Measurements from ENCODE around the gene GSTM4. TPM values are rescaled to one million over a fixed set of nuclear protein-coding genes. Genes with fewer than 3 reads are reported as not detected.

The GSTM4 gene
- total RNA-seq, 1 experiment from 2014 or later: 11.9 TPM

DNA sequence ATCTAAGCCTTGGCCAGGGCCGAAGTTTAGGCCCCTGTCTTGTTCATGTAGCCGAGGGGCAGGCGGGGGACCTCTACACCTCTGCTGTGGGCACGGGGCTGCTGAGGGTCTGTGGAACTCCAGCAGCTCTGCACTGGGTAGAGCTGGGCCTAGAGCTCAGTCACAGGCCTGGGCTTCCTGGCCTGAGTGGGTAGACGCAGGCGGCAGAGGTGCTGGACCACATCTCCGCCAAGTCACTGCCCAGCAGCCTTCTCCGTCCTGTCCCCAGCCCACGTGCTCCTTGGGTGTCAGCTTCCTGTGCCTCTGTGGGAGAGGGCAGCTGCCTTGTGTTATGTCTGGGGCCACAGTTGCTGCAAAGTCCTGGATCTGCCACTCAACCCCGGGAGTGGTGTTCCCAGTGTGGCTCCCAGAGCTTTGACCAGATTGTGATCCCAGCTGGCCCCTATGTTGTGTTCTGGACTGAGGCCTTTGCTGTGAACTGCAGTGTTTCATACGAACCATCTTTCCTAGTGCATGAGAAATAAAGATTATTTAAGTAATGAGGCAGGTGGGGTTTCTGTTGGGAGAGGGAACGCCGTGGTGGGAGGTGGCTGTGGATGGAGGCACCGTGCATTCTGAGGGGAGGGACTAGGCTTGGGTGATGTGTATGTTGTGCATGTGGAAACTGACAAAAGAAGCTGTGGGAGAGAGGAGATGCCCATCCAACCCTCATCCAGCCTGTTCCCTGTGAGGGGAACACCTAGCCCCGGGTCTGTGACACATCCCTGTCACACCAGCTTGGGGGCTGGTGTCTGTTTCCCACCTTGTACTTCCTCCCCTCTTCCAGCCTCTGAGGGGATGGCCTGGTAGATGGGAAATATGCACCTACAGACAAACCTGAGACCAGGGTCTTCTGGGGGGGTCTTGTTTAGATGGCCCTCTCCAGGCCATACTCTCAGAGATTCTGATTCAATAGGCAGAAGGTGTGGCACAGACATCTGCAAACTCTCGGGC, 24.1 kb upstream of the GSTM4 start:
- no peak overlapping the region for H3K4me3 ChIP-seq (ENCODE audit: low read depth, low read length)
- Mint-ChIP-seq H3K4me3 (ENCODE audit: unreplicated experiment) (no peak overlapping the region), H3K9me3 (ENCODE audit: unreplicated experiment) (no peaks in the 10 kb centered on the region), H3K36me3 (ENCODE audit: insufficient read depth, unreplicated experiment) (peaks cover 4% of the 10 kb centered on the region), H3K4me1 (ENCODE audit: low read depth, unreplicated experiment) (peaks cover 8% of the 10 kb centered on the region), H3K27me3 (ENCODE audit: insufficient read depth, unreplicated experiment) (no peaks in the 10 kb centered on the region), H3K27ac (ENCODE audit: unreplicated experiment) (no peak overlapping the region)
- POLR2A ChIA-PET: no interaction called here
- peaks cover 8% of the 10 kb centered on the region for H3K4me1 ChIP-seq
- H3K36me3 ChIP-seq (ENCODE audit: control insufficient read depth, insufficient read depth, low read length): no peaks in the 10 kb centered on the region
- intact Hi-C loops (cut with micrococcal nuclease; ENCODE audit: unreplicated experiment): no loop called here
- CTCF ChIA-PET: interaction anchor here (3.3 kb wide), 1 partner anchor 86 kb away, joined by 36 read pairs; no protein-coding TSS in a partner anchor
- no TSS peak for BruUV-seq (replicated peaks)
- H3K9me3 ChIP-seq: no peaks in the 10 kb centered on the region
- H3K27me3 ChIP-seq (replicated peaks; ENCODE audit: control insufficient read depth, insufficient read depth, low read length): no peaks in the 10 kb centered on the region
- DNase-seq: no peak
- TF ChIP-seq, protein P1, sequence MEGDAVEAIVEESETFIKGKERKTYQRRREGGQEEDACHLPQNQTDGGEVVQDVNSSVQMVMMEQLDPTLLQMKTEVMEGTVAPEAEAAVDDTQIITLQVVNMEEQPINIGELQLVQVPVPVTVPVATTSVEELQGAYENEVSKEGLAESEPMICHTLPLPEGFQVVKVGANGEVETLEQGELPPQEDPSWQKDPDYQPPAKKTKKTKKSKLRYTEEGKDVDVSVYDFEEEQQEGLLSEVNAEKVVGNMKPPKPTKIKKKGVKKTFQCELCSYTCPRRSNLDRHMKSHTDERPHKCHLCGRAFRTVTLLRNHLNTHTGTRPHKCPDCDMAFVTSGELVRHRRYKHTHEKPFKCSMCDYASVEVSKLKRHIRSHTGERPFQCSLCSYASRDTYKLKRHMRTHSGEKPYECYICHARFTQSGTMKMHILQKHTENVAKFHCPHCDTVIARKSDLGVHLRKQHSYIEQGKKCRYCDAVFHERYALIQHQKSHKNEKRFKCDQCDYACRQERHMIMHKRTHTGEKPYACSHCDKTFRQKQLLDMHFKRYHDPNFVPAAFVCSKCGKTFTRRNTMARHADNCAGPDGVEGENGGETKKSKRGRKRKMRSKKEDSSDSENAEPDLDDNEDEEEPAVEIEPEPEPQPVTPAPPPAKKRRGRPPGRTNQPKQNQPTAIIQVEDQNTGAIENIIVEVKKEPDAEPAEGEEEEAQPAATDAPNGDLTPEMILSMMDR (IDR thresholded peaks at IDR 0.05; ENCODE audit: insufficient read depth in 1 of 2, low read depth in 1 of 2, low read length in 1 of 2, severe bottlenecking in 1 of 2, unreplicated experiment in 1 of 2): no peak

DNA sequence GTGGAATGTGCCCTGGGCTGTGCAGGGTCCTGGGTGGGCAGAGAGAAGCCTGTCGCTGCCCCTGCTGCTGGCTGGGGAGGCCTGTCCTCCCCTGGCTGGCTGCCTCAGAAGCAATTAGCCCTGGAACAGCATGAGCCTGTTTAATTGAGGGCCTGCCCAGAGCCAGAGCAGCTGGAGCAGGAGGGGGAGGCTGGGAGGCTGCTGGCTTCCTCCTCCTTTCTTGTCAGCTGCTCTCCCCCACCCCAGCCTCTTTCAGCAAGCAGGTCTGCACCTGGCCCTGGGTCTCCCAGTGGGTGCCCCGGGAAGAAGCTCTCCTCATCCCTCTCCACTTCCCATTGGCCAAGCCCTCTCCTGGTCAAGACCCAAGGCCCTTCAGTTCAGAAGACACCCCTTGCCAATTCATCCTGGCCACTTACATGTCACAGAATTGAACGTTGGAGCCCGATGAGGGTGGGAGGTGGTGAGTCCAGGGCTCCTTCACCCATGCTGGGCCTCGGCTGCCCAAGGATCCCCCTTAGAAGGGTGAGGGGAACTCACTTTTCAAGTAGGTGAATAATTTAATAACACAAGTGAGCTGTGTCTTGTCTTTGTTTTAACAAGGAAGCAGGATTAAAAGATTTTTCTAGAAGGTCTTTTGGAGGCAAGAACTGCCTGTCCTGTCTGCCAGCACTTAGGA, 23.1 kb upstream of the GSTM4 start:
- Mint-ChIP-seq H3K4me3 (ENCODE audit: unreplicated experiment) (no peak overlapping the region), H3K9me3 (ENCODE audit: unreplicated experiment) (no peaks in the 10 kb centered on the region), H3K4me1 (ENCODE audit: low read depth, unreplicated experiment) (peaks cover 9% of the 10 kb centered on the region), H3K27ac (ENCODE audit: unreplicated experiment) (no peak overlapping the region), H3K27me3 (ENCODE audit: insufficient read depth, unreplicated experiment) (no peaks in the 10 kb centered on the region), H3K36me3 (ENCODE audit: insufficient read depth, unreplicated experiment) (peaks cover 4% of the 10 kb centered on the region)
- peaks cover 8% of the 10 kb centered on the region for H3K4me1 ChIP-seq
- CTCF ChIA-PET: no interaction called here
- H3K4me3 ChIP-seq (ENCODE audit: low read depth, low read length): no peak overlapping the region
- TF ChIP-seq, protein P1 (IDR thresholded peaks at IDR 0.05; ENCODE audit: insufficient read depth in 1 of 2, low read depth in 1 of 2, low read length in 1 of 2, severe bottlenecking in 1 of 2, unreplicated experiment in 1 of 2): no peak
- intact Hi-C loops (cut with micrococcal nuclease; ENCODE audit: unreplicated experiment): no loop called here
- BruUV-seq (replicated peaks): no TSS peak
- no peaks in the 10 kb centered on the region for H3K9me3 ChIP-seq
- H3K27me3 ChIP-seq (replicated peaks; ENCODE audit: control insufficient read depth, insufficient read depth, low read length): no peaks in the 10 kb centered on the region
- POLR2A ChIA-PET: no interaction called here
- H3K36me3 ChIP-seq (ENCODE audit: control insufficient read depth, insufficient read depth, low read length): no peaks in the 10 kb centered on the region
- no peak for DNase-seq

DNA sequence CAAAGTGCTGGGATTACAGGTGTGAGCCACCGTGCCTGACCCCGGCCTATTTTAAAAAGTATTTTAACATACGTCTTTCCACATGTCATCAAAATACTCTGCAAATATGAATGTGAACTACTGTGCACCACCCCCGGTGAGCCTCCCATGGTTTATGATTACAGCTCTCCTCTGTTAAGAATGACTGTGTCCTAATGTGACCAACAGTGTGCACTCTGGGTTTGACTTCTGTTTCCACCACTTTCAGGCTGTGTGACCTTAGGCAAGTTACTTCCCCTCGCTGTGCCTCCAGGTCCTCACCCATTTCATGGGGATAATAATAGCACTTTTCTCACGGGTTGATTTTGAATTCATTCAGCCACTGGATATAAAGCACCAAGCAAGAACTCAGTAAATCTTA, 21.6 kb upstream of the GSTM4 start:
- Mint-ChIP-seq H3K4me1 (ENCODE audit: low read depth, unreplicated experiment) (peaks cover 9% of the 10 kb centered on the region), H3K36me3 (ENCODE audit: insufficient read depth, unreplicated experiment) (peaks cover 11% of the 10 kb centered on the region), H3K4me3 (ENCODE audit: unreplicated experiment) (no peak overlapping the region), H3K27ac (ENCODE audit: unreplicated experiment) (no peak overlapping the region), H3K9me3 (ENCODE audit: unreplicated experiment) (no peaks in the 10 kb centered on the region), H3K27me3 (ENCODE audit: insufficient read depth, unreplicated experiment) (no peaks in the 10 kb centered on the region)
- CTCF ChIA-PET: interaction anchor here (1.1 kb wide), 1 partner anchor 88 kb away, joined by 3 read pairs; no protein-coding TSS in a partner anchor
- no TSS peak for BruUV-seq (replicated peaks)
- Histone ChIP-seq H3K4me3 (ENCODE audit: low read depth, low read length) (no peak overlapping the region), H3K27me3 (replicated peaks; ENCODE audit: control insufficient read depth, insufficient read depth, low read length) (no peaks in the 10 kb centered on the region), H3K36me3 (ENCODE audit: control insufficient read depth, insufficient read depth, low read length) (no peaks in the 10 kb centered on the region), H3K4me1 (peaks cover 8% of the 10 kb centered on the region), H3K9me3 (no peaks in the 10 kb centered on the region)
- POLR2A ChIA-PET: no interaction called here
- TF ChIP-seq, protein P1 (IDR thresholded peaks at IDR 0.05; ENCODE audit: insufficient read depth in 1 of 2, low read depth in 1 of 2, low read length in 1 of 2, severe bottlenecking in 1 of 2, unreplicated experiment in 1 of 2): no peak
- DNase-seq: no peak
- intact Hi-C loops (cut with micrococcal nuclease; ENCODE audit: unreplicated experiment): no loop called here
